ENCODE results near the gene WWC2.

DNA sequence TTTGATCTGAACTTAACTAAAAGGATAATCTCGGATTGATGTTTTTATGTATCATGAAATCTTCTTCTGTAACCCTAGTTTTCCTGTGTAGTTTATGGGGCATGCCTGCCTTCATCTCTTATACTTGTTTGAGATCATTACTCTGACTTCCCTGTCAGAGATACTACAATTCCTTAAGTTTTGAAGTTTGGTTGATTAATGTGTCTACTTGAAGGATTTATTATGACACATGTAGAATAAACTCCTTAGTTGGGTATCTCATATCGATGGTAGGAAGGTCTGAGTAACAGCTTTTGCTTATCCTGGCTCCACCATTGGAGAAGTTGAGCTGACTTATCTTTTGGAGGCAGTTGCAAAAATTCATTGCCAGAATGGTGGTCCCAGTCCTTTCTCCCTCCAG lies 46.7 kb downstream of the WWC2 start:
- no peak for TF ChIP-seq POLR2A (IDR thresholded peaks at IDR 0.05)
- TF ChIP-seq, protein P1, sequence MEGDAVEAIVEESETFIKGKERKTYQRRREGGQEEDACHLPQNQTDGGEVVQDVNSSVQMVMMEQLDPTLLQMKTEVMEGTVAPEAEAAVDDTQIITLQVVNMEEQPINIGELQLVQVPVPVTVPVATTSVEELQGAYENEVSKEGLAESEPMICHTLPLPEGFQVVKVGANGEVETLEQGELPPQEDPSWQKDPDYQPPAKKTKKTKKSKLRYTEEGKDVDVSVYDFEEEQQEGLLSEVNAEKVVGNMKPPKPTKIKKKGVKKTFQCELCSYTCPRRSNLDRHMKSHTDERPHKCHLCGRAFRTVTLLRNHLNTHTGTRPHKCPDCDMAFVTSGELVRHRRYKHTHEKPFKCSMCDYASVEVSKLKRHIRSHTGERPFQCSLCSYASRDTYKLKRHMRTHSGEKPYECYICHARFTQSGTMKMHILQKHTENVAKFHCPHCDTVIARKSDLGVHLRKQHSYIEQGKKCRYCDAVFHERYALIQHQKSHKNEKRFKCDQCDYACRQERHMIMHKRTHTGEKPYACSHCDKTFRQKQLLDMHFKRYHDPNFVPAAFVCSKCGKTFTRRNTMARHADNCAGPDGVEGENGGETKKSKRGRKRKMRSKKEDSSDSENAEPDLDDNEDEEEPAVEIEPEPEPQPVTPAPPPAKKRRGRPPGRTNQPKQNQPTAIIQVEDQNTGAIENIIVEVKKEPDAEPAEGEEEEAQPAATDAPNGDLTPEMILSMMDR (IDR thresholded peaks at IDR 0.05): no peak

Data from esophagus squamous epithelium (tissue), 4 donors.